Measurements from ENCODE around the gene IL21.

IL21 gene

DNA sequence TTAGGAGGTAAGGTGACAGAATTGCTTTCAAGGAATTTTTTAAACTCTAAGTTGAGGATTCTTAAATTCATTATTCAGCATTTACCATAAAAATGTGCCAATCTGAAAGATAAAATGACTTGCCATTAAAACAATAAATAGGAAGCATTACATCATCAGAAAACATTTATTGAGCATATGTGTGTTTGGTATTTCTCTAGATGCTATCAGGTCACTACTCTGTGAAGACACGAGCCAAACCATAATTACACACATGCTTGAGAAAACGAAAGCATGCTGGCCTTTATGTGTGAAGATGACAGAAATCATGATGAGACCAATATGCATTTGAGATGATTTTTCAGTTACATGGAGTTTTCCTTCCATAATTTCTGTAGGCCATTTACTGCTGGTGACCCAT lies 12.3 kb upstream of the IL21 start:
- no peak for DNase-seq (ENCODE audit: low read depth, low spot score)

DNA sequence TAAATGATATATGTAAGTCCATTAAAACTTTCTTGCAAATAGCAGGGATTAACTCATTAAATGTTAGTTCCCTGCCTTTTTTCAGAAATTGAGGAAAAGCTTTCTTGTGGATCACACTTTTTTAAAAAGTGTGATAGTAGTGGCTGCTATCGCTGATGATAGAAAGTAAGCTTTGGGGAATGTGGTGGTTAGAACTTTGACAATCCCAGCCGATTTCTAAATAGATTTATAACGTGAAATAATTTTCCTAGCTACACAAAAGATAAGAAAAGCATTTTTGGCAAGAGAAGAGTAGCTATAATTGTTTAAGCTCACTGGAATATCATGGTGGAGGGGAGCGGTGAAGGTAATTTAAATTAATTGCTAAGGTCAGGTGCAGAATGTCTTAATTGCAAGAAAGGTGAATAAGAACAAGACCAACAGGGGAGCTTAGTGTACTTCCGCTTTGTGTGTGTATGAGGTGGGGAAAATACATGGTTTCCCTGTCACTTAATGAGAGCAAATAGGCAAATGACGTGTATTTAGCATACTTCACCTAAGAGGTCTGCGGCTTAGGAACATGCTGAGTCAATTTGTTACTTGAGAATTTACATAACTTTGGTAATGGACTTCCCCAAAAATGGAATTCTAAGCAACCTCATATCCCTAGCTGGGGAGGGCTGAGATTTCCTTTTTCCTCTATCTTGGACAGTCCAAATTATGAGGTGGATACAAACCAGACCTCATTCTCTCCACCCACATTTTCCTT lies 11.7 kb upstream of the IL21 start:
- DNase-seq (ENCODE audit: low read depth, low spot score), result no peak

DNA sequence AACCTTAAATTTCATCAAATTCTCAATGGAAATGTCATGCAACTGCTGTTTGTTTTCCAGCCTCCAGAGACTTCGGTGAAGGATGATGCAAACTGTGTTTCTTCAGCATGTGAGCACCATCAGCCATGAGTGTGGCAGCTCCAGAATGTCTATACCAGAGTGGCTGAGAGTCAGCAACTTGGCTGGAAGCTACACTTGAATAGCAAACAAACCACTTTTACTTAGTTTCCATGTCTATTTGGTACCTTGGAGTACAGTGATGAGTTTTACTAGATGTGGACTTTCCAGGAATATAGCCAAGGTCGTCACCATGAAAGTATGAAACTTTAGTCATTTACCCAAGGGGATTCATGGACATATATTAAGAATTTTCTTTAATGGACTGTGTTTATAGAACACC lies 4.3 kb upstream of the IL21 start:
- DNase-seq (ENCODE audit: low read depth, low spot score), result no peak

DNA sequence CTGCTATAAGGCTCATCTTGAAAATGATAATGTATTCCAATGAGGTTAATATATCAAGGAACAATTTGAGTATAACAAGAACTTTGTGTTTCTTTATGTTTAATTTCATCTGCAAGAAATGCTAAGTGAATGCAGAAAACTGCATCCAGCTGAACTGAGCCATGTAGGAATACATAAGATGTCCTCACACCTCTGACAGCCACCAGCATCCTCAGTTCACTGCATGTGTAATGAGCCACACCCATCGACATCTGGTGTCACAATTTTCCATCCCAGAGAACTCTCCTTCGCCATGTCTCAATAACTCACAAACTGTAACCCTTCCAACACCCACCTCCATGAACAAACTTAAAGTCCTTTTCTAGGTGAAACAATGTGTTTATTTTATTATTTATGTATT lies 3.3 kb upstream of the IL21 start:
- DNase-seq (ENCODE audit: low read depth, low spot score), result no peak

GRCh38 chr4:122623637-122624166 lies 2.8 kb upstream of the IL21 start:
- DNase-seq (ENCODE audit: low read depth, low spot score), result no peak

DNA sequence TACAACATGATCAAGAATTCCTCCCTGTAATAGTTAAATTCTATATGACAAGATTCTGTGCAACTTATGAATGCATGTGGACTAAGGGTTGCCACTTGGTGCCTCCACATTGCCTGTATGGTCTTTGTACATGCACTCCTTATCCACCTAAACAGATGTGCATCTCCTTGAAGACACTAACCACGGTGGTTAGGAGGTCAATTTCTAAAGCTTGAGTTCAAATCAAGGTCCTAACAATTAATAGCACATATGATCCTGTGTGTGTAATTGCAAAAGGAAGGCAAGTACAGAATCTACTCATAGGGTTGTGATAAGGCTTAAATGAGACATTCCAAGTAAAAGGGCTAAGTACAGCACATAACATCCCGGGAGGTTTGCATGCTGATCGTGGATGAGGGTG lies 1.5 kb upstream of the IL21 start:
- no peak for DNase-seq (ENCODE audit: low read depth, low spot score)

DNA sequence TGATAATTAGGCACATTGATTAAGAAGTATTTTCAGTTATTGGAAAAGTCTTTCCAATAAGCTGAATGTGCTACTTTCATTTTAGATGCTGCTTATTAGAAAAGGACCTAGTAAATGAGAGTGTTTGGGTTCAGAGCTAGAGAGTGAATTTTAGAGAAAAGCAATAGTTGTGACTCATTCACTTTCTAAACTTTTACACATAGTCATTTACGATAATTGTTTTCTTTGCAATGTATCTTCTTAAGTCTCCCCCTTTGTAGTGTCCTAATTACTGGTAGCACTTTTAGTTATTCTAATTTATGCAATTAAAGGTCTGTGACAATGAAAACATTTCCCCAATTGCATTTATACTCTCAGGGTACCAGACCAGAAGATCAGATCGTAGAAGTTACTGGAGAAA lies 1.3 kb downstream of the IL21 start:
- no peak for DNase-seq (ENCODE audit: low read depth, low spot score)

- DNase-seq (ENCODE audit: low read depth, low spot score), result no peak
Observed at GRCh38 chr4:122617597-122618593, 3.0 kb downstream of the IL21 start.

DNA sequence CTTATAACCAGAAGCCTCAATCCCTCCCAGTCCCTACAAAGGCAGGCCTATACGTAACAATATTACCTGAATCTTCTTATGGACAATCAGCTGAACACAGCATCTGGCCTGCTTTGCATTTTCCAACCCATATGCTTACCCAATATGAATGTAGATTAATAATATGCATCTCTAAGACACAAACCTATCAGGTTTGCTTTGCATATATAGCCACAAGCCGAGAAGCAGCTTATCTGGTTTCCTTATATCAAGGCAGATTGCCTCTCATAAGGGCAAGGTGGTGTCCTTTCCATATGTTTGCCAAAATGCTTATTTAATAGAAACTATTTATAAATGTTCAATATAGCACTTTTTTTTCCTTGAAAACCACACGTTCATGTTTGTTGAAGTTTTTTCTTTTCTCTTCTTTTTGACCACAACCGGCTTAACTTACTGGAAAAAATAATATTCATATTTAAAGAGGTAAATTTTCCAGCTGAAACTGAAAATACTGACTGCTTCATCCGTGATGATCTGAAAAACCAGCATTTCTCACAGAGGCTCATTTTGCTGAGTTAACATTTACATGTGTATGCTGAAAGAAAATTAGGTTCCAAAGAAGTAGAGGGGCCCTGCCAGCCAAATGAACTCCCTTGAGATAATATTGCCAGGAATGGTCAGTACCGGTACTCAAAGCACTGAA lies 3.8 kb downstream of the IL21 start:
- no peak for DNase-seq (ENCODE audit: low read depth, low spot score)

DNA sequence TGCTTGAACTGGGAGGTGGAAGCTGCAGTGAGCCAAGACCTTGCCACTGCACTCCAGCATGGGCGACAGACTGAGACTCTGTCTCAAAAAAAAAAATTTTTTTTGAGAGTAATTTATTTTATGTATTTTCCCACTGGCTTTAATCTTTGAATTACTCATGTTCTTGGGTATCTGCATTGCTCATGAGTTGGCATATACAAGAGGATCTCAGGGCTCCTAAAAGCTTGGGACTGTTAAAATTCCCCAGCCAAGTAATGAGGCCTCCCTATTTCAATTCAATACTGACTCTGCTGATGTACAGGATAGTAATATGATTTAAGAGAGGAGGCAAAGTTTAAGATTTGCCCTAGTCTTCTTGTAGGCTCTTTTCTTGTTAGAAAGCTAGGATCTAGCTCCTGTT lies 6.2 kb downstream of the IL21 start:
- no peak for DNase-seq (ENCODE audit: low read depth, low spot score)

DNA sequence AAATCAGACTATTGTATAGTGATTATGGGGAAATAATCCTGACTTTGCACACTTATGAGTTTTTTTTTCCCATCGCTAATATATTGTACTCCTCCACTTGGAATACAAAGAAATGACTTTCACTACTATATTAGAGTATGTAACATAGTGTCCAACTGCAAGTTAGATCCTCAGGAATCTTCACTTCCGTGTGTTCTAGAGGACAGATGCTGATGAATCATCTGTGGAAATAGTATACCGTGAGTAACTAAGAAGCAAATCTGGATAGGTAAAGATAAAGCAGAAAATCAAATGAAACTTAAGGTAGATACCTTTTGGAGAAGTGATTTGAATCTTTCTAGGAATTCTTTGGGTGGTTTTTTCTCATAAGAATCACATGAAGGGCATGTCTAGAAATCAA lies 8.3 kb downstream of the IL21 start:
- DNase-seq (ENCODE audit: low read depth, low spot score), result no peak

- DNase-seq (ENCODE audit: low read depth, low spot score), result no peak
Observed at GRCh38 chr4:122606364-122607043, 14.4 kb downstream of the IL21 start.

DNA sequence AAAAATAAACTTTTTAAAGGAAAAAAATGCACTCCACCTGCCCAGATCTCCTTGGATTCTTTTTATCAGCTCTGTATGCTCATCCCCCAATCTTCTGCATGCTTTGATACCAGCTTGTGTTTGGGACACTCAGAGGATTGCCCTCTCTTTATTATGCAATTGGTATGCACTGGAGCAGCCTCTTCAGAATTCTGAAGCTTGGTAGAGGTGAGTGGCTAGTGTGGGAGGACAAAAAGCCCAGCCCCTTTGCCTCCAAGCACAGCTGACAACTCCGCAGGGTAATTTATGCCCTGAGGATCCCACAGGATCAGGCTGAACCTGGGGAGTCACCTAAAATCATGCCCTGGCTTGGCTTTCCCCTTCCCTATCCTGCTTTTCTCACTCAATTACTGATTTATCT lies 16.7 kb downstream of the IL21 start:
- no peak for DNase-seq (ENCODE audit: low read depth, low spot score)

DNA sequence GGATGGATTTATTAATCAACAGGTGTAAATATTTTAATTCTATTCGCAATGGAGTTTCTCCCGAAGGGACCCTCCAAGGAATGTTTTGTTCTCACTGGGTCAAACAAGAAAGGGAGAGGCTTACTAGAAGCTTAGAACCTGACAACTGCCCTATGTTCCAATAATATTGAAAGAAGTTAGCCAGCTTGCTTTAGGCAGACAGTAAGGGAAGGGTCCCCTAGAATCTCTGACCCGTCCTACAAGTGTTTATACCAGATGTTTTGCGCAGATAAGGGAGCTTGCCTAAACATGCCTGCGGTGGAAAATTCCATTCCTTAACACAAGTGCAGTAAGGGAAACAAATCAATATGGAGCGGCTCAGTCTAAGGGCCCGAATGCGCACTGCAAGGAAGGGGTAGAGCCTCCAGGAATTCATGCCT lies 17.7 kb downstream of the IL21 start:
- DNase-seq (ENCODE audit: low read depth, low spot score), result no peak

DNA sequence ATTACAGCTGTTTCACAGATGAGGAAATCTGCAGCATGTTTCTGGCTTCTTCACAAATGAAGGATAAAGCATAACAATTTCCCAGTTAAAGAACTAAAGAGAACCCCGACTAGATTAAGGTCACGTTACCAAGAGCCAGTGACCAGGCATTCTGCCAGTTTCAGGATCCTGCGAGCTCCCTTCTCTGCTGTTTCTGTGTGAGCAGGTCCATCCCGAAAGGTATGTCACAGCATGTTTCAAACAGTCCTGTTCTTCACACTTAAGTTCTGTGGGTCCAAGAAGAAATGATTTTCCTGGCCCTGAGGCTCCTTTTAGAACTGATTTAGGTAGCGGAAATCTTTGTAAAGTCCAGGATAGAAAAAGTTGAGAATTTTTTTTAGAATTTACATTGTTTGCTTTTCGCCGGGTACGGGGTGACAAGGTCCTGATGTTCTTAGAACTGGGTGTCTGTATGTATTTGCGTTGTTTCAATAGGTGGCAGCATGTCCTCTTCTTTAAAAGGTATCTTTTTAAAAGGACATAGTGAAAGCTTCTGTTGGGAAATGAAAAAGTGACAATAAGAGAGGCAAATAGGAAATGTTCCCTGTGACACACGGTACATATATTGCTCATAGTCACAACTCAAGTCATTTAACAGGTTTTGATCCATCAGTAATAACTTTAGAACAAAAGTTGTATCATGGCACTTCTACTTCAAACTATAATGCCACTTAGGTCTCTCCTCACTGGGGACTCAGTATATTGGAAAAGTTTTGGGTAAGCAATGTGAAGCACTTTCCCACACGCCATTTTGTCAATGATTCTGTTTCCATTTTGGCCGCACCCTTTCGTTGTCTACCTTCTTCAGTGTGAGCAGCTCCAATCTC lies 18.4 kb downstream of the IL21 start:
- no peak for DNase-seq (ENCODE audit: low read depth, low spot score)

DNA sequence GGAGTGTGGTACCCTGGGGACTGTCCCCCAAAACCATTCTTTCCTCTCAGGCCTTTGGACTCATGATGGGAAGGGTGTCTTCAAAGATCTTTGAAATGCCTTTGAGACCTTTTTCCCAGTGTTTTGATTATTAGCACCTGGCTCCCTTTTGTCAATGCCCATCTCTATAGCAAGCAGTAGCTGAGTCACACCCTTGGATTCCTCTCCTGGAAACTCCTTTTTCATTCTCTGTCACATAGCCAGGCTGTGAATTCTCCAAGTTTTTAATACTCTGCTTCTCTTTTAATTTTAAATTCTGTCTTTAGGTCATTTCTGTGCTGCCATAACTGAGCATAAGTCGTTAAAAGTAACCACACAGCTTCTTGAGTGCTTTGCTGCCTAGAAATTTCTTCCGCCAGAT lies 29.7 kb downstream of the IL21 start:
- DNase-seq (ENCODE audit: low read depth, low spot score), result no peak

DNA sequence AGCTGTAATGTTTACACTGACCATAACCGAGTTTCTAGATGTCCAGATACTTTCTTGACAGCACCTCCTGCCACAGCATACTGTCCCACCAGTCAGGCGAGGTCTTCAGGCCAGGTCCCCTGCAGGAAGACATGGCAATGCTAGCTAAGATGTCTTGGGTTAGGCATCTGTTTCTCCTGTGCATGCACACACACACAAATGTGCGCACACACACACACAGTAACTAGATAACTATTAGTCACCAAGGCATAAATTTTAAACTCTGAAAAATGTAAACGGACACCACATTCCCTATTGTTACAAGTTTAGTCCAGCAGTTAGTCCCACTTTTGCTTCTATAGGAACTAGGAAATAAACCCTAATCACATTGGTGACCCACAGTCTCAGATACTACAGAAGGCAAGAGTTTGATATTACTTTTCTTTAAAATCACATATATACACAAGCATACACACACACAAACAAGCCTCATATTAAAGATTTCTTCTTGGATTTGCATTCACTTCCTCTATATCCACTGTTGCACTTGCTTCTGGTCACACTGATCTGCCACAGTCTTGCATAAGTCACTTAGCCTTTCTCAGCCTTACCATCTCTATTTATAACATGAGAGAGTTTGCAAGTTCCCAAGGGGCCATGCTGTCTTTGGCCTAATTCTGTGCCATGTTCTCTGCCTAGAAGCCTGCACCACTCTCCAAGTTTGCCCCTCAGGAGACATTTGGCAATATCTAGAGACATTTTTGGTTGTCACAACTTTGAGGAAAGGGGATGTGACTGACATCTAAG lies 32.2 kb downstream of the IL21 start:
- no peak for DNase-seq (ENCODE audit: low read depth, low spot score)

DNA sequence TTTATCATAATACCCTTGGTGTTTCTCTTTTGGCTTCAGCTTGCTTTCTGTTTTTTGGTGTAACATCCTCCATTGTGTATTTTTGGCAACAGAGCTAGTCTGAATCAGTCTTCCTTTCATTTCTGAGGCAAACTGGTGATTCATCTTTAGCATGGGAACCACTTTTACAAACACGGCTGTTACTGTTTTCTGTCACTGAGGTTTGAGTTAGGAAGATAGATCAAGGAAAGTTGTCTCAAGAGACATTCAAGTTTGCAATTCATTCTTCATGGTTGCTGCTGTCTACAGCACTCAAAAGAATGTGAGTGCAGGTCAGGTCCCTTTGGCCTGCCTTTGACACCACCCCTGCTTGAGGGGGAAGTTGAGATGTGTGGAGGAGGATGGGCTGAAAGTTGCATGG lies 36.3 kb downstream of the IL21 start:
- DNase-seq (ENCODE audit: low read depth, low spot score), result no peak

DNA sequence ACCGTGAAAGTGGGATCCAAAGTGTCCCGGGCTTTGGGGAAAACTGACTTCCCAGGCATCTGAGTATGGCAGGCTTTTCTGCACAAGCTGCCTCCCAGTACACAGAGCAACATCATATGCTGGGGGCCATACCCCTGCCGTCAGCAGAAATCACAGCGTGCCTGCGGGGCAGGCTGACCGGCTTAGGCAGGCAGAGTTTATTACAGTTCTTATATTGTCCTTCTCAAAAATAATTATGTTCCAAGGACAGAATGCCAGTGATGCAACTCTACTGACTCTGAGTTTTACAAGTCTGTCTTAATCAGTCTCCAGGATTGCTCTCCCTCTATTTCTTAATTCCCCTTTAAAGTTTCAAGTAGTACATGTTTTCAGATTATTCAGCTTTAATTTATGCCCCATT lies 37.0 kb downstream of the IL21 start:
- DNase-seq (ENCODE audit: low read depth, low spot score), result no peak
